Measurements from ENCODE around the gene DPCD. TPM values are rescaled to one million over a fixed set of nuclear protein-coding genes. Genes with fewer than 3 reads are reported as not detected.

DPCD gene
- total and polyA plus RNA-seq, 2 of the 8 experiments (the other 6 are each of a cell fraction or from before 2014, with no cell fraction given): 21.2 to 31.4 TPM

DNA sequence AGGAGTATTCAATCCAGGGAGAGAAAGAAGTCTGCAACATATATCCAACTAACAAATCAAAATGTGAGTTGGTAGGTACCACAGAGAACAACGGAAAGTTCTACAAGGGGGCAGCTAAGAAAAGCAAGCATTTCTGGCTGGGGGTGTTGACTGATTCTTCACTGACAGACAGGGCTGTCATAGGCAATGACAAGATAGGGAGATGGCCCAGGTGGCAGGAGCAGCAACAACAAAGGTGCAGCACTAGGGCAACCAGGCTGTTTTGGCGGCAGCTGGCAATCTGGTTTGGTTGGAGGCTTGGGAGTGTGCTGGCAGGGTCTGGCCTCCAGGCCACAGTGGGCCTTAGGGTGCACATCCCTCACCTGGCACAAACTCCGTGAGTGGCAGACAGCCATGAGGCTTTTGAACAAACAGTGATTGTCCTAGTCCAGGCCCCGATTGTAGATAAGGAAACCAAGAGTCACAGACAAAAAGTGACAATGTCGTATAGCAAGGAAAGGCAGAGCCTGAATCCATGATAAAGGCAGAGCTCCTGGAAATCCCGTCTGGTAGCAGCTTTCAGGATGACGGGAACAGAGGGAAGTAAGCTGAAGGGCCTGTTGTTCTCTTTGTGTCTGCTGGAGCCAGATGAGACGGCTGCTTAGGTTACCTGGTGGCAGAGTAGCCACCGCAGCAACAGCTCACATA is 28.4 kb downstream of the DPCD start (continued):
- no peak for TF ChIP-seq RAD21 (IDR thresholded peaks at IDR 0.05 in 1 of 2, conservative IDR thresholded peaks at IDR 0.05 in 1 of 2; ENCODE audit: low read depth in 2 of 2, low read length in 2 of 2)
- no peak for TF ChIP-seq KDM4A (IDR thresholded peaks at IDR 0.05; ENCODE audit: low read depth, low read length, severe bottlenecking)
- TF ChIP-seq TAF1 (IDR thresholded peaks at IDR 0.05; ENCODE audit: low read depth, low read length): no peak
- no peak for TF ChIP-seq GABPA (IDR thresholded peaks at IDR 0.05; ENCODE audit: borderline replicate concordance, insufficient read depth, low read length)

Data from H1 (cell line).